ENCODE data around the gene GMPPB.
"Not testable (repeated sequence)": the region's sequence is repeated elsewhere in the genome, so short reads cannot be mapped to it uniquely, and the experiment has no call there.

- not testable (repeated sequence) for TF ChIP-seq CTCF (IDR thresholded peaks at IDR 0.05; ENCODE audit: low read length); EZH2phosphoT487 (IDR thresholded peaks at IDR 0.05; ENCODE audit: low read length); EZH2 (optimal IDR thresholded peaks at IDR 0.05; ENCODE audit: low read depth, low read length)
These were observed 38.6 kb downstream of the GMPPB start for GRCh38 chr3:49685103-49685502.

Data from MM.1S (cell line).